Activated T-cell treated with anti-CD3 and anti-CD28 coated beads, Interleukin-2, amount 50 U/mL, for 24 hours (primary cell): ENCODE measurements around the gene SUMF1.
A peak's percentile ranks its signal among the peaks of the same experiment; 100 is the strongest.

Source experiments
- DNase-seq: peaks from one replicate; pipeline ENCODE4 v3.0.0-alpha.2; 2020
- H3K27ac Mint-ChIP-seq: 2 replicates; pipeline ENCODE4 v1.8.0; 2020; ENCODE audit warnings: mild to moderate bottlenecking, mixed read lengths
- H3K27me3 Mint-ChIP-seq: 2 replicates; pipeline ENCODE4 v1.8.0; 2020; ENCODE audit warnings: mixed read lengths
- H3K36me3 Mint-ChIP-seq: 2 replicates; pipeline ENCODE4 v1.8.0; 2020; ENCODE audit warnings: low read depth, mixed read lengths
- H3K4me1 Mint-ChIP-seq: 2 replicates; pipeline ENCODE4 v1.8.0; 2020; ENCODE audit warnings: low read depth, mixed read lengths
- H3K4me3 Mint-ChIP-seq: 2 replicates; pipeline ENCODE4 v1.8.0; 2020; ENCODE audit warnings: mild to moderate bottlenecking, moderate library complexity, mixed read lengths
- H3K9me3 Mint-ChIP-seq: 2 replicates; pipeline ENCODE4 v1.8.0; 2020; ENCODE audit warnings: mixed read lengths

SUMF1 gene

GRCh38 chr3:4421121-4421520, 45.9 kb downstream of the SUMF1 start:
- Mint-ChIP-seq H3K9me3 (peaks cover 4% of the 10 kb centered on the region), H3K27me3 (no peaks in the 10 kb centered on the region), H3K27ac (peak overlapping the region; percentile 92), H3K4me3 (peak overlapping the region; percentile 37), H3K4me1 (peaks cover 77% of the 10 kb centered on the region), H3K36me3 (peaks cover 47% of the 10 kb centered on the region)
- DNase-seq = no peak

- Mint-ChIP-seq H3K36me3 (peaks cover 55% of the 10 kb centered on the region), H3K9me3 (no peaks in the 10 kb centered on the region), H3K27me3 (no peaks in the 10 kb centered on the region), H3K27ac (peak overlapping the region; percentile 57), H3K4me3 (no peak overlapping the region), H3K4me1 (peaks cover 66% of the 10 kb centered on the region)
- DNase-seq = no peak
Observed at GRCh38 chr3:4419920-4420319, 47.1 kb downstream of the SUMF1 start.

- no peaks in the 10 kb centered on the region for H3K27me3 Mint-ChIP-seq
- peaks cover 66% of the 10 kb centered on the region for H3K4me1 Mint-ChIP-seq
- H3K4me3 Mint-ChIP-seq = no peak overlapping the region
- no peaks in the 10 kb centered on the region for H3K9me3 Mint-ChIP-seq
- DNase-seq = no peak
- H3K27ac Mint-ChIP-seq = peak overlapping the region; percentile 57
- H3K36me3 Mint-ChIP-seq = peaks cover 56% of the 10 kb centered on the region
Observed at GRCh38 chr3:4419386-4419785, 47.7 kb downstream of the SUMF1 start.

GRCh38 chr3:4418156-4418555, 48.9 kb downstream of the SUMF1 start:
- Mint-ChIP-seq H3K4me1 (peaks cover 59% of the 10 kb centered on the region), H3K27ac (peak overlapping the region; percentile 11), H3K27me3 (no peaks in the 10 kb centered on the region), H3K9me3 (no peaks in the 10 kb centered on the region), H3K4me3 (no peak overlapping the region), H3K36me3 (peaks cover 57% of the 10 kb centered on the region)
- DNase-seq = no peak

GRCh38 chr3:4417449-4417848, 49.6 kb downstream of the SUMF1 start:
- Mint-ChIP-seq H3K4me1 (peaks cover 54% of the 10 kb centered on the region), H3K36me3 (peaks cover 62% of the 10 kb centered on the region), H3K9me3 (no peaks in the 10 kb centered on the region), H3K27me3 (no peaks in the 10 kb centered on the region), H3K27ac (no peak overlapping the region), H3K4me3 (no peak overlapping the region)
- no peak for DNase-seq

- peaks cover 66% of the 10 kb centered on the region for H3K36me3 Mint-ChIP-seq
- no peak overlapping the region for H3K4me3 Mint-ChIP-seq
- peaks cover 57% of the 10 kb centered on the region for H3K4me1 Mint-ChIP-seq
- H3K27ac Mint-ChIP-seq = peak overlapping the region; percentile 79
- H3K27me3 Mint-ChIP-seq = no peaks in the 10 kb centered on the region
- DNase-seq = no peak
- no peaks in the 10 kb centered on the region for H3K9me3 Mint-ChIP-seq
Observed at GRCh38 chr3:4416961-4417360, 50.1 kb downstream of the SUMF1 start.

GRCh38 chr3:4416427-4416945, 50.6 kb downstream of the SUMF1 start:
- no peaks in the 10 kb centered on the region for H3K27me3 Mint-ChIP-seq
- H3K4me1 Mint-ChIP-seq = peaks cover 55% of the 10 kb centered on the region
- H3K4me3 Mint-ChIP-seq = no peak overlapping the region
- no peak overlapping the region for H3K27ac Mint-ChIP-seq
- peaks cover 66% of the 10 kb centered on the region for H3K36me3 Mint-ChIP-seq
- no peaks in the 10 kb centered on the region for H3K9me3 Mint-ChIP-seq
- no peak for DNase-seq

- DNase-seq = no peak
- Mint-ChIP-seq H3K27ac (no peak overlapping the region), H3K27me3 (no peaks in the 10 kb centered on the region), H3K9me3 (no peaks in the 10 kb centered on the region), H3K4me1 (peaks cover 58% of the 10 kb centered on the region), H3K36me3 (peaks cover 66% of the 10 kb centered on the region), H3K4me3 (no peak overlapping the region)
Observed at GRCh38 chr3:4413467-4413866, 53.6 kb downstream of the SUMF1 start.

GRCh38 chr3:4411833-4412232, 55.2 kb downstream of the SUMF1 start:
- DNase-seq = no peak
- Mint-ChIP-seq H3K4me3 (no peak overlapping the region), H3K4me1 (peaks cover 56% of the 10 kb centered on the region), H3K27me3 (no peaks in the 10 kb centered on the region), H3K9me3 (no peaks in the 10 kb centered on the region), H3K36me3 (peaks cover 68% of the 10 kb centered on the region), H3K27ac (no peak overlapping the region)

- H3K36me3 Mint-ChIP-seq = peaks cover 68% of the 10 kb centered on the region
- H3K4me1 Mint-ChIP-seq = peaks cover 58% of the 10 kb centered on the region
- H3K9me3 Mint-ChIP-seq = no peaks in the 10 kb centered on the region
- DNase-seq = no peak
- no peaks in the 10 kb centered on the region for H3K27me3 Mint-ChIP-seq
- peak overlapping the region; percentile 95 for H3K27ac Mint-ChIP-seq
- H3K4me3 Mint-ChIP-seq = no peak overlapping the region
Observed at GRCh38 chr3:4411236-4411635, 55.8 kb downstream of the SUMF1 start.

GRCh38 chr3:4410606-4411005, 56.5 kb downstream of the SUMF1 start:
- Mint-ChIP-seq H3K27me3 (no peaks in the 10 kb centered on the region), H3K9me3 (no peaks in the 10 kb centered on the region), H3K36me3 (peaks cover 63% of the 10 kb centered on the region), H3K4me1 (peaks cover 58% of the 10 kb centered on the region), H3K4me3 (no peak overlapping the region), H3K27ac (peak overlapping the region; percentile 95)
- no peak for DNase-seq

GRCh38 chr3:4409971-4410573, 57.0 kb downstream of the SUMF1 start:
- Mint-ChIP-seq H3K36me3 (peaks cover 64% of the 10 kb centered on the region), H3K9me3 (no peaks in the 10 kb centered on the region), H3K4me1 (peaks cover 58% of the 10 kb centered on the region), H3K4me3 (peak overlapping the region; percentile 59), H3K27me3 (no peaks in the 10 kb centered on the region), H3K27ac (peak overlapping the region; percentile 95)
- no peak for DNase-seq

GRCh38 chr3:4409415-4409814, 57.7 kb downstream of the SUMF1 start:
- Mint-ChIP-seq H3K4me3 (peak overlapping the region; percentile 59), H3K36me3 (peaks cover 65% of the 10 kb centered on the region)

GRCh38 chr3:4408958-4409357, 58.1 kb downstream of the SUMF1 start:
- DNase-seq = no peak
- peaks cover 58% of the 10 kb centered on the region for H3K4me1 Mint-ChIP-seq
- H3K27ac Mint-ChIP-seq = peak overlapping the region; percentile 95

More at GRCh38 chr3:4409415-4409814, 57.7 kb downstream of the SUMF1 start:
- DNase-seq = no peak
- peak overlapping the region; percentile 95 for H3K27ac Mint-ChIP-seq
- no peaks in the 10 kb centered on the region for H3K27me3 Mint-ChIP-seq
- H3K9me3 Mint-ChIP-seq = no peaks in the 10 kb centered on the region
- H3K4me1 Mint-ChIP-seq = peaks cover 58% of the 10 kb centered on the region

GRCh38 chr3:4407941-4408340, 59.1 kb downstream of the SUMF1 start:
- peak overlapping the region; percentile 2 for H3K27ac Mint-ChIP-seq
- peaks cover 72% of the 10 kb centered on the region for H3K36me3 Mint-ChIP-seq
- no peak overlapping the region for H3K4me3 Mint-ChIP-seq
- no peaks in the 10 kb centered on the region for H3K9me3 Mint-ChIP-seq
- no peak for DNase-seq
- H3K4me1 Mint-ChIP-seq = peaks cover 56% of the 10 kb centered on the region
- no peaks in the 10 kb centered on the region for H3K27me3 Mint-ChIP-seq

More at GRCh38 chr3:4408958-4409357, 58.1 kb downstream of the SUMF1 start:
- Mint-ChIP-seq H3K9me3 (no peaks in the 10 kb centered on the region), H3K4me3 (peak overlapping the region; percentile 59), H3K36me3 (peaks cover 69% of the 10 kb centered on the region), H3K27me3 (no peaks in the 10 kb centered on the region)
